Activated naive CD8-positive, alpha-beta T cell treated with anti-CD3 and anti-CD28 coated beads, Interleukin-2, amount 10 ng/mL, durations not matched to agents 7 days and 5 days (primary cell): ENCODE data around the gene RGPD4. TPM values are rescaled to one million over a fixed set of nuclear protein-coding genes. Genes with fewer than 3 reads are reported as not detected.
"Not testable (repeated sequence)": the region's sequence is repeated elsewhere in the genome, so short reads cannot be mapped to it uniquely, and the experiment has no call there.

ENCODE experiments used
- ATAC-seq: fragments of 150-1000 bp; cut with Tn5 transposase; one replicate; pipeline ENCODE4 v1.10.0; 2021; ENCODE audit warnings: low read depth, moderate library complexity
- POLR2A ChIA-PET: fragments of 350-600 bp; sonication (Branson Sonifier 250); formaldehyde crosslinking; loops from one replicate; lab custom pipeline; 2021; ENCODE audit warnings: antibody characterized with exemption; lab: Charles Lee
- DNase-seq: peaks from one replicate; pipeline ENCODE4 v3.0.0; 2021
- H3K27ac Mint-ChIP-seq: one replicate; pipeline ENCODE4 v1.8.0; 2022; ENCODE audit warnings: mild to moderate bottlenecking, mixed read lengths
- H3K27me3 Mint-ChIP-seq: one replicate; pipeline ENCODE4 v1.8.0; 2022; ENCODE audit warnings: mild to moderate bottlenecking, moderate library complexity, mixed read lengths
- H3K36me3 Mint-ChIP-seq: one replicate; pipeline ENCODE4 v1.8.0; 2021; ENCODE audit warnings: mild to moderate bottlenecking, mixed read lengths
- H3K4me1 Mint-ChIP-seq: one replicate; pipeline ENCODE4 v1.8.0; 2021; ENCODE audit warnings: mixed read lengths
- H3K4me3 Mint-ChIP-seq: one replicate; pipeline ENCODE4 v1.8.0; 2022; ENCODE audit warnings: mild to moderate bottlenecking, moderate library complexity, mixed read lengths
- H3K9me3 Mint-ChIP-seq: one replicate; pipeline ENCODE4 v1.8.0; 2021; ENCODE audit warnings: mixed read lengths
- total RNA-seq, 2 experiments: library from RNA; stranded (reverse); gene quantifications; one replicate each; pipeline ENCODE4 v1.2.3, GENCODE V29; 2021

RGPD4 gene
- total RNA-seq, 2 experiments from 2014 or later = 0.31 to 0.61 TPM

DNA sequence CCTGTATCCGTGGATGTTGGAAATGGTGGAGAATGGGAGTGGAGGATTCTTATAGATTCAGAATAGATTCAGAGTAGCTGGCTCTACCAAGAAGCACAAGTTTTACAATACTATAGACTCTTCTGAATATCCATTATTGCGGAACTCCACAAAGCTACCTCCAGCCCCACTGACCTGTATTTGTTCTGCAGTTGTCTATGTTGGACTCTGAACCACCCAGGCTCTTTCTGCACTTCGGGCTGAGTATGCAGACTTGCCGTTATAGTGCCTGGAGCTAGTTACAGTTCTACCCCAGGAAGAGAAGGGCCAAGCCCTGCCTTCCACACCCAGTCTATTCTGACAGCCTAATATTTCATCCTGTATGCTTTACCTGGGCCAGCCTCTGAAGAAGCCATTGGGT is 4.4 kb upstream of the RGPD4 start:
- Mint-ChIP-seq H3K4me1 (no peaks in the 10 kb centered on the region), H3K4me3 (no peak overlapping the region), H3K9me3 (no peaks in the 10 kb centered on the region), H3K27ac (no peak overlapping the region), H3K36me3 (no peaks in the 10 kb centered on the region), H3K27me3 (no peaks in the 10 kb centered on the region)
- DNase-seq = no peak
- ATAC-seq = no peak
- POLR2A ChIA-PET = no interaction called here

- DNase-seq = no peak
Measured at GRCh38 chr2:107824451-107825205, 2.1 kb upstream of the RGPD4 start.

DNA sequence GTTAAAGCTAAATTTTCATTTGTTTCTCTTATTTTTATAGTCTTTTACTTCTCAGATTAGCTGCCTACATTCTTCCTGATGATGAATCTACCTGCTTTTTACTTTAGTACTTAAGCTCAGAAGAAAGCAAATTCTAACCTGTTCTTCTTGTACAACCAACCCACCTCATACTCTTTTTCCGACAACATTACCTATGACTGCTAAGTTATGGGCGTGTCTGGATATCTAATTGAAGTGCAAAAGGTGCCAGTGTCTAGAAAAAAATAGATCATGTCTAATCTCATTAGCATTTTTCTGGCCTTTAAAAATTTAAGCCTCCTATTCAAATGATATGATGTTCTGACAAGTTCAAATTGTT is 1.5 kb upstream of the RGPD4 start:
- no peaks in the 10 kb centered on the region for H3K27me3 Mint-ChIP-seq
- no peaks in the 10 kb centered on the region for H3K9me3 Mint-ChIP-seq
- no peaks in the 10 kb centered on the region for H3K4me1 Mint-ChIP-seq
- POLR2A ChIA-PET = no interaction called here
- no peaks in the 10 kb centered on the region for H3K36me3 Mint-ChIP-seq
- H3K4me3 Mint-ChIP-seq = no peak overlapping the region
- ATAC-seq (no peak), DNase-seq (no peak)
- no peak overlapping the region for H3K27ac Mint-ChIP-seq

More at GRCh38 chr2:107824451-107825205, 2.1 kb upstream of the RGPD4 start:
- ATAC-seq = no peak
- Mint-ChIP-seq H3K4me3 (no peak overlapping the region), H3K36me3 (no peaks in the 10 kb centered on the region), H3K4me1 (no peaks in the 10 kb centered on the region), H3K27me3 (no peaks in the 10 kb centered on the region), H3K9me3 (no peaks in the 10 kb centered on the region), H3K27ac (no peak overlapping the region)
- POLR2A ChIA-PET = no interaction called here

DNA sequence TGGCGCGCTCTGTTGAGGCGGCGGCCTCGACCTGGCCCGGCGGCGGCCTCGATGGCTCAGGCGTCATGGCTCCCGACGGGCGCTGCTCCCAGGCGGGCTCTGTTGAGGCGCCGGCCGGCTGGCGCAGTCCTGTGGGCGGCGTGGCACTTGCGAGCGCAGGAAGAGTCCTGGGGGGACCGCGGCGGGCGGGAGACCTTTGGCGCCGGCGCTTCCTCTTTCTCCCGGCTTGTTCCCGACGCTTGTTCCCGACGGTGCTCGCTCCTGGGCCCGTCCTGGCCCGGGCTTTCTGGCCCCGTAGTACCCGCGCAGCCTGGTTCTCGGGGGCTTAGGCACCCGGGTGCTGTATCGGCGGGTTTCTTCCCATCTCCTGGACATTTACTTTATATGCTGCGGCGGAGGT is 2.8 kb downstream of the RGPD4 start:
- H3K27me3 Mint-ChIP-seq, H3K36me3 Mint-ChIP-seq, H3K9me3 Mint-ChIP-seq, H3K4me3 Mint-ChIP-seq, H3K27ac Mint-ChIP-seq, H3K4me1 Mint-ChIP-seq, POLR2A ChIA-PET, ATAC-seq, DNase-seq: not testable (repeated sequence)

GRCh38 chr2:107833152-107833551 is 6.5 kb downstream of the RGPD4 start:
- ATAC-seq, POLR2A ChIA-PET, H3K4me1 Mint-ChIP-seq, H3K4me3 Mint-ChIP-seq, H3K36me3 Mint-ChIP-seq, DNase-seq, H3K27me3 Mint-ChIP-seq, H3K27ac Mint-ChIP-seq, H3K9me3 Mint-ChIP-seq: not testable (repeated sequence)

DNA sequence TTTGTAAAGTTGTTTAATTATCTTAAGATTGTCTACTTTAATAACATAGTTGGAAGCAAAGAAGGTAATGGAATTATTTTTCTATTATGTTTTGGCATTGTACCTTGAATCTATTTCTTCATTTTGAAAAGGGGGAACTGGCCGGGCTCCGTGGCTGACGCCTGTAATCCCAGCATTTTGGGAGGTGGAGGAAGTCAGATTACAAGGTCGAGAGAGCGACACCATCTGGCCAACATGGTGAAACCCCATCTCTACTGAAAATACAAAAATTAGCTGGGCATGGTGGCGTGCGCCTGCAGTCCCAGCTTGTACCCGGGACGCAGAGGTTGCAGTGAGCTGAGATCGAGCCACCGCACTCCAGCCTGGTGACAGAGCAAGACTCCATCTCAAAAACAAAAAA is 6.9 kb downstream of the RGPD4 start:
- H3K4me1 Mint-ChIP-seq, DNase-seq, ATAC-seq, H3K27me3 Mint-ChIP-seq, H3K27ac Mint-ChIP-seq, H3K4me3 Mint-ChIP-seq, H3K36me3 Mint-ChIP-seq, POLR2A ChIA-PET, H3K9me3 Mint-ChIP-seq: not testable (repeated sequence)

- H3K36me3 Mint-ChIP-seq, DNase-seq, H3K27me3 Mint-ChIP-seq, ATAC-seq, H3K4me1 Mint-ChIP-seq, H3K27ac Mint-ChIP-seq, H3K4me3 Mint-ChIP-seq, POLR2A ChIA-PET, H3K9me3 Mint-ChIP-seq: not testable (repeated sequence)
Measured at GRCh38 chr2:107916121-107916520, 89.4 kb downstream of the RGPD4 start.

DNA sequence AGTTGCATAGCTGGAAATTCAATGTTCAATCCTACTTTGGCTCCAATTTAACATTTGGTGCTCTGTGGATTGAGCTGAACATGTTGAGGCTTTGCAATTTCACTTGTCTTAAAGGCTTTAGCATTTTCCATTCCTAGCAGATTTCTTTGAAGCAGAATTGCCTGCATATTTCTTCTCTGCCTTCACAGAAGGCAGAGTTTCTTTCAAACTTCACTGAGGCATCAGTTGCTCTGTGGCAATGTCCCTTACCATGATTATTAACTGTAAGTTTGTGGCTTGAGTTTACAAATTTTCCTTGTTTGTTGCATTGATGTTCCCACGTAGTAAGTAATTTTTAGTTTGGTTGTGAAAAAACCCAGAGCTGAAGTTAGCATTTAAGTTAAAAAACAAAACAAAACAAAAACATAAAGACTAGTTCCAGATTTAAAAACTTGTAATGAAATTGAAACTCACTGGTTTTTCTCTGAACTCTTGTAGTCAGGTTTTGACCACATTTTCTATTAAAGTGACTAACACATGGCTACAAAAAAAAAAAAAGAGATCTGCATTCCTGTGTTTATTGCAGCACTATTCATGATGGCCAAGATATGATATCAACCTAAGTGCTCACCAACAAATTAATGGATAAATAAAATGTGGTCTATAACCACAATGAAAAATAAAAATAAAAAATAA is 90.1 kb downstream of the RGPD4 start:
- H3K36me3 Mint-ChIP-seq, H3K9me3 Mint-ChIP-seq, POLR2A ChIA-PET, H3K27ac Mint-ChIP-seq, H3K4me1 Mint-ChIP-seq, DNase-seq, ATAC-seq, H3K27me3 Mint-ChIP-seq, H3K4me3 Mint-ChIP-seq: not testable (repeated sequence)

GRCh38 chr2:107927034-107927534 is 100.4 kb downstream of the RGPD4 start:
- no peak overlapping the region for H3K27ac Mint-ChIP-seq
- DNase-seq (no peak), ATAC-seq (no peak)
- no peaks in the 10 kb centered on the region for H3K9me3 Mint-ChIP-seq
- POLR2A ChIA-PET = no interaction called here
- H3K4me1 Mint-ChIP-seq = no peaks in the 10 kb centered on the region
- peaks cover 3% of the 10 kb centered on the region for H3K27me3 Mint-ChIP-seq
- H3K36me3 Mint-ChIP-seq = no peaks in the 10 kb centered on the region
- H3K4me3 Mint-ChIP-seq = no peak overlapping the region

GRCh38 chr2:107931412-107931811 is 104.7 kb downstream of the RGPD4 start:
- no peaks in the 10 kb centered on the region for H3K9me3 Mint-ChIP-seq
- no peak overlapping the region for H3K4me3 Mint-ChIP-seq
- ATAC-seq = no peak
- no peaks in the 10 kb centered on the region for H3K36me3 Mint-ChIP-seq
- no peaks in the 10 kb centered on the region for H3K4me1 Mint-ChIP-seq
- POLR2A ChIA-PET = no interaction called here
- peaks cover 3% of the 10 kb centered on the region for H3K27me3 Mint-ChIP-seq
- no peak for DNase-seq
- no peak overlapping the region for H3K27ac Mint-ChIP-seq

DNA sequence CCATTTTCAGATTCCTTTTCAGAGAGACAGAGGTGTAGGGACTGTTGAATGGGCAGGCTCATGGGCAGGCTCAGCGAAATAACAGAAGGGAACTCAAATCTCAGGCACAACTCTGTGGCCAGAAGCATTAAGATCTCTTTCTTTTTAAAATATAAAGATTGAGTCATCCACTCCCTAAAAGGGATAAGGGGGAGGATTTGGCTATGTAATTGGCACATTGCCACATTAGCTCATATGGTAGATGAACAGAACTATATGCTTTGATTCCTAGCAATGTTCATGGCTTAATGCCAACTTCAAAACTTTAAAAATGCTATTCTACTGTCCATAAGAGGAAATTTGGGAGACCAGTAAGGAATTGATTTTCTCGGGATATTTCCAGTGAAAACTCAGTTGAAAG is 105.8 kb downstream of the RGPD4 start:
- DNase-seq (no peak), ATAC-seq (no peak)

GRCh38 chr2:107932979-107933378 is 106.3 kb downstream of the RGPD4 start:
- POLR2A ChIA-PET = no interaction called here

More for the DNA sequence above, 105.8 kb downstream of the RGPD4 start:
- POLR2A ChIA-PET = no interaction called here
- Mint-ChIP-seq H3K4me1 (no peaks in the 10 kb centered on the region), H3K9me3 (no peaks in the 10 kb centered on the region), H3K27me3 (peaks cover 3% of the 10 kb centered on the region), H3K27ac (no peak overlapping the region), H3K36me3 (no peaks in the 10 kb centered on the region), H3K4me3 (no peak overlapping the region)

DNA sequence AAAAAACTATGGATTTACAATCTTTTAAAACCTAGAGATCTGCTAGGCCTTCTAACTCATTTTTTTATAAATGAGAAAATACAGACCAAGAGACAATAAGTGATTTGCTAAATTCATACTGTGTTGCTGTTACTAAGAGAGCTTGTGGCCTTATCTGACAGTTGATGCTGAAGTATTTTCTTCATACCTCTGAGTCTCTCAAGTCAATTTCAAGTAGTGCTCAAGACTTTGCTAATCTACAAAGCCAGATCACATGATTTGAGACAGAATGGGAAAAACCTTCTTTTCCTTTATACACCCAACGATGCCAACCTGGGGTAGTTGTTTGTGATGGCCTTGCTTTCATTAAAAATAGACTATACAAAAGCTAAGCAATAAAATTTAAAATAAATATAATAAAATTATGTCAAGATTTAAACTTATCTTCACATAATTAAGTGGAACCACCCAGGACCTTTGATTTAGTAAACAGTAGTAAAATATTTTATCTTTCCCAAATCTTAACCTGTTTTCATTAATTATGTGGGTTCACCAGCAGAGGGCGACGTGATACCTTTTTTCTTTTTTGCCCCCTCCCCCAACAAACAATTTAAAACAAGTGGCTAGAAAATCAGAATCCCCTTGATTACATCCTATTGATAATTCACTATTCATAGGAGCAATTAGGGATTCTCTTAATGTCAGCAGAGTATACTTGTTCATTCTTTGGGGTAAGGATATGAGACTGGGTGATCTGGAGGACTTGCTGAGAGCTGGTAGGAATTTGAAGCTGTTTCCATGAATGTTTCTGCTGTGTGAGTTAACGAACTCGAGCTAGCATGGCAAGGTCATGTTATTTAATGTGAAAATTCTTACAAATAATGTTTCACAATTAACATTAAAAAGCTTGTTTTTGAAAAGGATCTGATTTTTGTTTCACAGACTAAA is 110.0 kb downstream of the RGPD4 start:
- no peaks in the 10 kb centered on the region for H3K4me1 Mint-ChIP-seq
- H3K36me3 Mint-ChIP-seq = no peaks in the 10 kb centered on the region
- POLR2A ChIA-PET = no interaction called here
- no peak overlapping the region for H3K27ac Mint-ChIP-seq
- no peaks in the 10 kb centered on the region for H3K9me3 Mint-ChIP-seq
- no peak for ATAC-seq
- H3K27me3 Mint-ChIP-seq = peaks cover 3% of the 10 kb centered on the region
- DNase-seq = no peak
- H3K4me3 Mint-ChIP-seq = no peak overlapping the region

More at GRCh38 chr2:107932979-107933378, 106.3 kb downstream of the RGPD4 start:
- ATAC-seq (no peak), DNase-seq (no peak)
- H3K27me3 Mint-ChIP-seq = peaks cover 3% of the 10 kb centered on the region
- H3K4me3 Mint-ChIP-seq = no peak overlapping the region
- H3K4me1 Mint-ChIP-seq = no peaks in the 10 kb centered on the region
- H3K36me3 Mint-ChIP-seq = no peaks in the 10 kb centered on the region
- H3K9me3 Mint-ChIP-seq = no peaks in the 10 kb centered on the region
- no peak overlapping the region for H3K27ac Mint-ChIP-seq
